GM12878 (cell line): ENCODE measurements around the gene MACROD2.

Source experiments
- POLR2A ChIP-seq: IDR thresholded peaks from 2 replicates; pipeline ENCODE4 v1.6.1; 2011; ENCODE audit warnings: low read depth, mild to moderate bottlenecking, low read length
- SP1 ChIP-seq: IDR thresholded peaks from one replicate; pipeline ENCODE4 v1.6.1; 2011; ENCODE audit warnings: low read depth, low read length
- TF ChIP-seq, protein P1 (sequence below), 3 experiments: IDR thresholded peaks in 2 of 3; conservative IDR thresholded peaks in 1 of 3; 2 replicates each; pipeline ENCODE4 v1.5.1; 2011; ENCODE audit warnings: low read depth in 3 of 3, low read length in 3 of 3, mild to moderate bottlenecking in 3 of 3, control low read depth in 2 of 3, moderate library complexity in 2 of 3, inconsistent platforms in 1 of 3, mixed read lengths in 1 of 3; ENCODE audit not compliant: control insufficient read depth in 2 of 3, insufficient read depth in 1 of 3; ENCODE audit errors: extremely low read depth in 1 of 3

DNA sequence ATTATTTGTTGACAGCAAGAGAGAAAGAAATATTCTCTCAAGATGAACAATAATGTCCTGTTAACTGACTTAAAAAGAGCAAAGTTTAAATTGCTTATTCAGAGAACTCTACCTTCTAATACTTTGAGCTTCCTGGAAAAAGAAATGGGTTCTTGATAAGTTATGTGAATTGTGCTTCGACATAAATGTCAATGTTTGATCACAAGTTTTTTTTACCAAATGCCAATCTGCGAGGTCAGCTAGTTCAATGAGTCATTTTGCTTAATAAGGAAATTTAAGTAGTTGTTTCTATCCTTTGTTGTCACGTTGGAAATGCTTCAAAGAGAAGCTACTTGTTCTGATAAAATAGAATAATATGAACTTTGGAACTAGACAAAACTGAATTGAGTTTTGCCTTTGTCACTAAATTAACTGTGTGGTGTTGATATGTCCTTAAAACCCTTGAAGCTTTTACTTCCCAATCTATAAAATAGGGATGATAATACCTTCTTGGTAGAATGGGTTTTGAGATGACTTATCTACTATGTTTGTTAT lies 984.2 kb downstream of the MACROD2 start:
- TF ChIP-seq, protein P1, sequence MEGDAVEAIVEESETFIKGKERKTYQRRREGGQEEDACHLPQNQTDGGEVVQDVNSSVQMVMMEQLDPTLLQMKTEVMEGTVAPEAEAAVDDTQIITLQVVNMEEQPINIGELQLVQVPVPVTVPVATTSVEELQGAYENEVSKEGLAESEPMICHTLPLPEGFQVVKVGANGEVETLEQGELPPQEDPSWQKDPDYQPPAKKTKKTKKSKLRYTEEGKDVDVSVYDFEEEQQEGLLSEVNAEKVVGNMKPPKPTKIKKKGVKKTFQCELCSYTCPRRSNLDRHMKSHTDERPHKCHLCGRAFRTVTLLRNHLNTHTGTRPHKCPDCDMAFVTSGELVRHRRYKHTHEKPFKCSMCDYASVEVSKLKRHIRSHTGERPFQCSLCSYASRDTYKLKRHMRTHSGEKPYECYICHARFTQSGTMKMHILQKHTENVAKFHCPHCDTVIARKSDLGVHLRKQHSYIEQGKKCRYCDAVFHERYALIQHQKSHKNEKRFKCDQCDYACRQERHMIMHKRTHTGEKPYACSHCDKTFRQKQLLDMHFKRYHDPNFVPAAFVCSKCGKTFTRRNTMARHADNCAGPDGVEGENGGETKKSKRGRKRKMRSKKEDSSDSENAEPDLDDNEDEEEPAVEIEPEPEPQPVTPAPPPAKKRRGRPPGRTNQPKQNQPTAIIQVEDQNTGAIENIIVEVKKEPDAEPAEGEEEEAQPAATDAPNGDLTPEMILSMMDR (IDR thresholded peaks at IDR 0.05 in 2 of 3, conservative IDR thresholded peaks at IDR 0.05 in 1 of 3; ENCODE audit: control insufficient read depth in 2 of 3, extremely low read depth in 1 of 3, insufficient read depth in 1 of 3, low read depth in 3 of 3, low read length in 3 of 3) = no peak
- no peak for TF ChIP-seq POLR2A
- TF ChIP-seq SP1 = no peak
